Psoas muscle (tissue), 8 donors: ENCODE measurements around the gene MBNL2. TPM values are rescaled to one million over a fixed set of nuclear protein-coding genes. Genes with fewer than 3 reads are reported as not detected.
A peak's percentile ranks its signal among the peaks of the same experiment; 100 is the strongest.

ENCODE experiments used
- ATAC-seq, 4 donors: fragments of 200-7000 bp; cut with Tn5 transposase; one replicate each; pipeline ENCODE4 v1.9.1; 2020; ENCODE audit warnings: moderate library complexity in 3 of 4, mild to moderate bottlenecking in 2 of 4
- DNase-seq, 2 donors: peaks; one replicate each; pipeline ENCODE4 v3.0.0-alpha.2; 2020
- H3K27ac ChIP-seq: fragments of 200-600 bp; one replicate; pipeline ENCODE4 v1.8.0; 2022
- H3K27me3 ChIP-seq, 3 donors: fragments of 200-600 bp in 1 of 3; one replicate each; pipeline versions ENCODE4 v1.6.1 to v1.8.0; 2013 to 2022; ENCODE audit warnings: low read length in 2 of 3, mild to moderate bottlenecking in 2 of 3, moderate library complexity in 1 of 3; ENCODE audit not compliant: insufficient read depth in 3 of 3
- H3K36me3 ChIP-seq, 2 donors: fragments of 200-600 bp in 1 of 2; one replicate each; pipeline versions ENCODE4 v1.6.1 to v1.8.0; 2013 to 2022; ENCODE audit warnings: low read depth in 1 of 2, mild to moderate bottlenecking in 1 of 2, moderate library complexity in 1 of 2; ENCODE audit not compliant: insufficient read depth in 1 of 2
- H3K4me1 ChIP-seq: fragments of 200-600 bp; one replicate; pipeline ENCODE4 v1.8.0; 2022
- H3K4me3 ChIP-seq: fragments of 200-600 bp; one replicate; pipeline ENCODE4 v1.8.0; 2022; ENCODE audit warnings: mild to moderate bottlenecking
- H3K9me3 ChIP-seq: fragments of 200-600 bp; one replicate; pipeline ENCODE4 v1.8.0; 2022
- CTCF ChIP-seq: fragments of 200-600 bp; IDR thresholded peaks from one replicate; pipeline ENCODE4 v1.8.0; 2022; ENCODE audit warnings: antibody characterized with exemption
- WGBS, 3 donors: extraction: QIAGEN DNeasy Blood & Tissue Kit; methylation state at CpG; one replicate each; pipeline versions ENCODE4 v1.1.6 to v1.1.7; 2013; 5-methylcytosine and 5-hydroxymethylcytosine counted together
- intact Hi-C, 2 donors: fragments of 100-400 bp; cut with DNase I; formaldehyde crosslinking; loops; one replicate each; pipeline versions ENCODE4 v1.11.0 to v1.14.2; 2022
- polyA plus RNA-seq, 3 donors: library from polyadenylated mRNA; stranded (reverse); fragments of 200-250 nt; gene quantifications; one replicate each; pipeline ENCODE4 v1.2.3, GENCODE V29; 2013
- total RNA-seq, 4 donors: library from RNA; stranded (reverse); fragmentation: NEBNext Ultra II Directional in 2 of 4; extraction: Animal tissue kit (Norgen Biotek cat#: 25700) in 2 of 4; gene quantifications; one replicate each; pipeline versions ENCODE4 v1.2.1 to v1.2.4, GENCODE V29; 2021 to 2023
- donor health status: healthy with polysubstance abuse.
- donor health status: DM: no; HTN: no; CAD: no; lungs with moderate emphysema.
- donor health status: Bipolar disorder and iron deficiency.
- donor health status: healthy.
- donor health status: DM: yes; HTN: yes; CAD: no.
- donor health status: DM: no; HTN: no; CAD: no.
- donor health status: DM: no; HTN: no; CAD: no.
- donor health status: DM: yes; HTN: yes; CAD: no.

MBNL2 gene
- total and polyA plus RNA-seq, 7 donors: 13.3 to 93.1 (median 61.9) TPM

GRCh38 chr13:97288486-97288900 lies 66.4 kb downstream of the MBNL2 start:
- no peak for TF ChIP-seq CTCF
- 96 to 99% (median 98%) methylated on average over 2 of the region's 2 CpGs for WGBS, 3 donors
- DNase-seq (no peak), ATAC-seq (no peak)
- intact Hi-C loops: loop anchor here in 1 of 2 donors (2.0 kb wide), 1 partner anchor 14 kb away; no protein-coding TSS in a partner anchor
- no peaks in the 10 kb centered on the region for H3K27me3 ChIP-seq
- H3K4me1 ChIP-seq: peaks cover 73% of the 10 kb centered on the region
- H3K9me3 ChIP-seq: no peaks in the 10 kb centered on the region
- H3K27ac ChIP-seq: peak overlapping the region; percentile 38
- no peak overlapping the region for H3K4me3 ChIP-seq
- no peaks in the 10 kb centered on the region for H3K36me3 ChIP-seq

- DNase-seq: no peak
- intact Hi-C loops: loop anchor here in 1 of 2 donors (2.0 kb wide), 1 partner anchor 13 kb away; no protein-coding TSS in a partner anchor
Observed at GRCh38 chr13:97289514-97290298, 67.6 kb downstream of the MBNL2 start.

DNA sequence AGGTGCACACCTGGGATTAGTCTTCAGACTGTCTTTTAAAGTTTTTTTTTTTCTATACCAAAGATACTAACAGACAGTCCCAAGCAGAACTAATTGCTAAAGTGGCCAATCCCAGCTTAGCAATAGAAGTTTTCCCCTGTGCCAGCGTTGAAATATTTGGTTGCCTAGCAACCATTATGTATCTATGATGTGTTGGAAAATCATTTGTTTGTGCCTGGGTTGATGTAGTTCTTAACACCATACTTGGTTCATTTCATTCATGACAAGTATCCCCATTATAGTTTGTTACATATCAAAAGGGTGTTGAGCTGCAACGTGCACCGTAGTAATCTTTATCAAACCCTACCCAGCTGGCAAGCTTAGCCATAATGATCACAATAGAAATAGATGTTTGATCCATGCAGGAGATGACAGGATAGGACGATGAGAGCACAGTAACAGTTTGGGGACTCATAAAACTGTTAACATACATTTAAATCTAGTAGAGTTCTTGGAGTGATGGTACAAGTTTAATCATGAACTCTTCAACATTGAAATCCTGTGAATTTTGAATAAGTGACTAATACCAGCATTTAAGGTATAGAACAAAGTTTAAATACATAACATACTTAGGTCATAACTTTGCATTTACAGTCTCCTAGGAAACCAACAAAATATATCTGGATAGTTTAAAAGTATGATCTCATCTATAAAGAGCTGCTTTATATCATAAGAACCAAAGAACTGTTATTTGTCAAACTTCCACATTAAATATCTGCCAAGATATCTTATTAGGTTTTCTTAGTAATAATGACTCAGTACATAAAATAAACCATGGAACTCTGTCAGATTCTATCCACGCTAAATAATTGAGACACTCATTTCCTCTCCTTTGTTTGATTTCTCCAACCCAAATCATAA lies 73.4 kb downstream of the MBNL2 start:
- TF ChIP-seq CTCF: no peak
- Histone ChIP-seq H3K36me3 (peaks cover 0 to 5% of the 10 kb centered on the region in 2 donors), H3K4me3 (no peak overlapping the region), H3K9me3 (no peaks in the 10 kb centered on the region), H3K27ac (no peak overlapping the region), H3K4me1 (peaks cover 63% of the 10 kb centered on the region), H3K27me3 (no peaks in the 10 kb centered on the region)
- ATAC-seq (no peak), DNase-seq (no peak)
- intact Hi-C loops: no loop called here
- WGBS, 3 donors: 23 to 32% (median 29%) methylated on average over 5 of the region's 5 CpGs

More at GRCh38 chr13:97289514-97290298, 67.6 kb downstream of the MBNL2 start:
- no peak overlapping the region for H3K4me3 ChIP-seq
- H3K27me3 ChIP-seq: no peaks in the 10 kb centered on the region
- TF ChIP-seq CTCF: no peak
- peaks cover 71% of the 10 kb centered on the region for H3K4me1 ChIP-seq
- ATAC-seq: no peak
- no peaks in the 10 kb centered on the region for H3K36me3 ChIP-seq
- H3K9me3 ChIP-seq: no peaks in the 10 kb centered on the region
- peak overlapping the region; percentile 21 for H3K27ac ChIP-seq
- 96 to 98% (median 97%) methylated on average over 4 of the region's 4 CpGs for WGBS, 3 donors

DNA sequence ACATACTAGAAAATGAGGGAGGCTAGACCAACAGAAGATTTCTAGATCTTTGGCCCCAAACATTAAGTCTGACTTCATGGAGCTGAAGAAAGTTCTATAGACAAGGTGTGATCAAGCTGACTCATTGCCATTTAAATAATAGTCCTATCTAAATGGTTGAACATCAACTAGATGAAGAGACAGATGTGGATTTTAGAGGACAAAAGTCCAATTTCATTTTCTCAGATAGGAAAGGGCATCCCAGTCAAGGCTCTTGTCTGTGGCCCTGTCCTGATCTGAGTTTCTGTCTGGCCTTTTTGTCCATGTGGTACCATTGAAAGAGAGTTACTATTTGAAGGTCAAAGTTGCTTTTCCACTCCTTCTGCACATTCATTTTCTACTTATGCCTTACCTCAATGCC lies 74.6 kb downstream of the MBNL2 start:
- DNase-seq (no peak), ATAC-seq (no peak)
- Histone ChIP-seq H3K4me1 (peaks cover 75% of the 10 kb centered on the region), H3K27me3 (no peaks in the 10 kb centered on the region), H3K9me3 (no peaks in the 10 kb centered on the region), H3K27ac (peak overlapping the region; percentile 14), H3K4me3 (no peak overlapping the region), H3K36me3 (peaks cover 0 to 5% of the 10 kb centered on the region in 2 donors)
- no peak for TF ChIP-seq CTCF
- intact Hi-C loops: no loop called here
